ENCODE data around the gene SIM2.

GRCh38 chr21:36690628-36691554 is 8.0 kb upstream of the SIM2 start:
- no peak for TF ChIP-seq CTCF (IDR thresholded peaks at IDR 0.05; ENCODE audit: insufficient read depth, low read depth, low read length)
- no peak for TF ChIP-seq EZH2 (IDR thresholded peaks at IDR 0.05; ENCODE audit: insufficient read depth, low read length)

Measured in astrocyte (in vitro differentiated cells and primary cell).